ENCODE results near the gene MDM2. TPM values are rescaled to one million over a fixed set of nuclear protein-coding genes. Genes with fewer than 3 reads are reported as not detected.

Gene MDM2
- total RNA-seq, 4 donors from 2014 or later, result 47.5 to 79.2 (median 57.4) TPM

DNA sequence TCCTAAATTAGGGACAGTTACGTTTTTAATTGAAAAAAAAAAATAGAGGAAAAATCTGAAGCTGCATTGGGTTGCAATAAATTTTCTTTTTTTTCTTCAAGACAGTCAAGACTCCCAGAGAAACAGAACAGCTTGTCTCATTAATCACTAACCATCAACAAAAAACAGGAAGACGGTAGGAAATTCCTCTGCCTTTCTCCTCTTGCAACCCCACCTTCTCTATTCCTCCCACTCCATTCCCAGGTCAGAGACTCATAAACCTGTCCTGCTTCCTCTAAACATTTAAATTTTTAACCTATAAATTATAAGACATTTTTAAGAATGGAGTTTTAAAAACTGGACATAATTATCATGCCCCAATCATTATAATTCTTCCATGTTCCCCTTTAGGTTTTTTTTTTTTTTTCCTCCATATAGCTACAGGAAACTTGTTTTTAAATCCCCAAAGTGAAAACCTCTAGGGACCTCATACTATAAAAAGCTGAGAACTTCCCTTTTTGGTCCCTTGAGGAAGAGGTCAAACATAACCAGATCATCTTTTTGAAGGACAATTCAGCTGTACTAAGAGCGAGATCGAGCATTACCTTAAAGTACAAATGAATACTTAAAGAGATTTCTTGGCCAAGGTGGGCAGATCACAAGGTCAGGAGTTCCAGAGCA, 89.0 kb downstream of the MDM2 start:
- 63 to 66% methylated on average over 4 of the region's 4 CpGs for WGBS, 2 donors (ENCODE audit: low coverage in 1 of 2)
- no peaks in the 10 kb centered on the region for H3K9me3 ChIP-seq
- H3K27me3 ChIP-seq, result no peaks in the 10 kb centered on the region
- no peaks in the 10 kb centered on the region for H3K4me1 ChIP-seq
- H3K27ac ChIP-seq, result no peak overlapping the region
- H3K36me3 ChIP-seq, result no peaks in the 10 kb centered on the region
- TF ChIP-seq POLR2AphosphoS5 (IDR thresholded peaks at IDR 0.05) (no peak), POLR2A (IDR thresholded peaks at IDR 0.05) (no peak), EP300 (IDR thresholded peaks at IDR 0.05) (no peak)
- TF ChIP-seq, protein P1, sequence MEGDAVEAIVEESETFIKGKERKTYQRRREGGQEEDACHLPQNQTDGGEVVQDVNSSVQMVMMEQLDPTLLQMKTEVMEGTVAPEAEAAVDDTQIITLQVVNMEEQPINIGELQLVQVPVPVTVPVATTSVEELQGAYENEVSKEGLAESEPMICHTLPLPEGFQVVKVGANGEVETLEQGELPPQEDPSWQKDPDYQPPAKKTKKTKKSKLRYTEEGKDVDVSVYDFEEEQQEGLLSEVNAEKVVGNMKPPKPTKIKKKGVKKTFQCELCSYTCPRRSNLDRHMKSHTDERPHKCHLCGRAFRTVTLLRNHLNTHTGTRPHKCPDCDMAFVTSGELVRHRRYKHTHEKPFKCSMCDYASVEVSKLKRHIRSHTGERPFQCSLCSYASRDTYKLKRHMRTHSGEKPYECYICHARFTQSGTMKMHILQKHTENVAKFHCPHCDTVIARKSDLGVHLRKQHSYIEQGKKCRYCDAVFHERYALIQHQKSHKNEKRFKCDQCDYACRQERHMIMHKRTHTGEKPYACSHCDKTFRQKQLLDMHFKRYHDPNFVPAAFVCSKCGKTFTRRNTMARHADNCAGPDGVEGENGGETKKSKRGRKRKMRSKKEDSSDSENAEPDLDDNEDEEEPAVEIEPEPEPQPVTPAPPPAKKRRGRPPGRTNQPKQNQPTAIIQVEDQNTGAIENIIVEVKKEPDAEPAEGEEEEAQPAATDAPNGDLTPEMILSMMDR (IDR thresholded peaks at IDR 0.05), result no peak
- no peak overlapping the region for H3K4me3 ChIP-seq
- ATAC-seq, result no peak

DNA sequence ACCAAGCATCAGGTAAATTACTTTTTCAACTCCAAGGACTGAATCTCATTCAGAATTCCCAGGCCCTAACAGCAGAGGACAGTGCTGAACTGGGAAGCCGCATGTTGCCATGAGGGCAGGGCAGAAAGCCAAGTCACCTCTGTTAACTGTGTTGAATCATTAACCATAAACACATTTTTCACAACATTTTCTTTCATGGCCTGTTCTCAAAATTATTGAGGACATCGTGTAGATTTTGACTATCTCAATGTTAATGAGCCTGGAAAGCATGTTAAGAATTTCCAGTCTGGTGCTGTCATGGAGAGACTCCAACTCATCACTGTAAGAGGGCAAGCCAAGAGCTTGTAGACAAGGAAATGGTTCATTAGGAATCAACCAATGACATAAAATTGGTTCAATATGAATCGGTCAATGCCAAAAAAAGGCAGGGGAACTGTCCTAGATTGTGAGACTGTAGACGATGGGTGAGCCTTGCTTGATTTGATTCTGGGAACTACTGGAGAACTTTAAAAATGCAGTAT, 91.3 kb downstream of the MDM2 start:
- TF ChIP-seq, protein P1 (IDR thresholded peaks at IDR 0.05), result peak in 1 of 4 experiments; percentile 34
- no peak for TF ChIP-seq POLR2A (IDR thresholded peaks at IDR 0.05)
- TF ChIP-seq POLR2AphosphoS5 (IDR thresholded peaks at IDR 0.05), result peak; percentile 18
- no peak for TF ChIP-seq EP300 (IDR thresholded peaks at IDR 0.05)
- no peaks in the 10 kb centered on the region for H3K36me3 ChIP-seq
- no peak overlapping the region for H3K4me3 ChIP-seq
- H3K27me3 ChIP-seq, result no peaks in the 10 kb centered on the region
- peak overlapping the region in 1 of 4 donors; percentile 20 for H3K27ac ChIP-seq
- H3K4me1 ChIP-seq, result no peaks in the 10 kb centered on the region
- 42 to 56% methylated on average over 4 of the region's 4 CpGs for WGBS, 2 donors (ENCODE audit: low coverage in 1 of 2)
- peak; percentile 50 for ATAC-seq
- no peaks in the 10 kb centered on the region for H3K9me3 ChIP-seq

DNA sequence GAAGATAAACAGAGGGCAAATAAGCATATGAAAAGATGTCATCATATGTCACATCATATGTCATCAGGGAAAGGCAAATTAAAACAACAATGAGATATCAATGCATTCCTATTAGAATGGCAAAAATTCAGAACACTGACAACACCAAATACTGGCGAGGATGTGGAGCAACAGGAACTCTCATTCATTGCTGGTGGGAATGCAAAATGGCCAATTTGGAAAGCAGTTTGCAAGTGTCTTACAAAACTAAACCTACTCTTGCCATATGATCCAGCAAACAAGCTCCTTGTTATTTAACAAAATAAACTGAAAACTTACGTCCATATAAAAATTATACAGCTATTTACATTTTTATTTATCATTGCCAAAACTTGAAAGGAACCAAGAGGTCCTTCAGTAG, 92.3 kb downstream of the MDM2 start:
- H3K4me1 ChIP-seq, result no peaks in the 10 kb centered on the region
- H3K27ac ChIP-seq, result no peak overlapping the region
- no peaks in the 10 kb centered on the region for H3K27me3 ChIP-seq
- TF ChIP-seq POLR2A (IDR thresholded peaks at IDR 0.05) (no peak), POLR2AphosphoS5 (IDR thresholded peaks at IDR 0.05) (no peak), EP300 (IDR thresholded peaks at IDR 0.05) (no peak)
- TF ChIP-seq, protein P1 (IDR thresholded peaks at IDR 0.05), result no peak
- WGBS, 2 donors (ENCODE audit: low coverage in 1 of 2), result 40 to 49% methylated on average over 2 of the region's 2 CpGs
- no peaks in the 10 kb centered on the region for H3K9me3 ChIP-seq
- no peak for ATAC-seq
- no peak overlapping the region for H3K4me3 ChIP-seq
- no peaks in the 10 kb centered on the region for H3K36me3 ChIP-seq

Other genes with a start within 250 kb of the MDM2 start
- 100 to 1,000 TPM; 131 to 218 (median 205) TPM for gene RAP1B, start 197.3 kb upstream of the MDM2 start, total RNA-seq
- 10 to 100 TPM; 28.4 to 46.7 (median 29.5) TPM for gene NUP107, start 121.2 kb upstream of the MDM2 start, total RNA-seq
- 10 to 100 TPM in 1 of 4 donors, 1 to 10 TPM in 3; 1.3 to 15.1 (median 4.9) TPM for gene SLC35E3, start 62.0 kb upstream of the MDM2 start, total RNA-seq
- gene CPM, start 125.0 kb downstream of the MDM2 start, total RNA-seq, result 10 to 100 TPM; 24.9 to 57.3 (median 50.5) TPM

Measured in gastroesophageal sphincter (tissue), 4 donors.